AG10803 (cell line): Measurements from ENCODE around the gene GREB1L.

Source experiments
- DNase-seq: peaks from one replicate; pipeline ENCODE4 v3.0.0; 2010; ENCODE audit warnings: low read depth
- H3K4me3 ChIP-seq: 2 replicates; pipeline ENCODE4 v1.5.1; 2011; ENCODE audit warnings: mild to moderate bottlenecking, low read length, control low read depth
- CTCF ChIP-seq: conservative IDR thresholded peaks from 2 replicates; pipeline ENCODE4 v1.5.1; 2011; ENCODE audit warnings: mild to moderate bottlenecking, low read length, control low read depth, inconsistent platforms

The GREB1L gene

GRCh38 chr18:21441670-21442069 is 199.6 kb downstream of the GREB1L start:
- DNase-seq: no peak
- H3K4me3 ChIP-seq: no peak overlapping the region
- no peak for TF ChIP-seq CTCF

GRCh38 chr18:21443776-21444464 is 201.9 kb downstream of the GREB1L start:
- TF ChIP-seq CTCF: no peak
- no peak overlapping the region for H3K4me3 ChIP-seq
- peak; percentile 33 for DNase-seq

GRCh38 chr18:21444465-21445212 is 202.6 kb downstream of the GREB1L start:
- DNase-seq: peak; percentile 72
- no peak overlapping the region for H3K4me3 ChIP-seq
- peak; percentile 88 for TF ChIP-seq CTCF

- H3K4me3 ChIP-seq: no peak overlapping the region
- no peak for TF ChIP-seq CTCF
- DNase-seq: peak; percentile 26
Observed at GRCh38 chr18:21448299-21448698, 206.3 kb downstream of the GREB1L start.

- no peak overlapping the region for H3K4me3 ChIP-seq
- no peak for DNase-seq
- TF ChIP-seq CTCF: no peak
Observed at GRCh38 chr18:21449367-21450290, 207.6 kb downstream of the GREB1L start.

- H3K4me3 ChIP-seq: no peak overlapping the region
- TF ChIP-seq CTCF: no peak
- no peak for DNase-seq
Observed at GRCh38 chr18:21450503-21450902, 208.5 kb downstream of the GREB1L start.
